Activated CD4-positive, alpha-beta T cell treated with anti-CD3 and anti-CD28 coated beads, Interleukin-2, amount 50 U/mL, for 16 hours (primary cell): ENCODE results near the gene CREBL2.
"Not testable (repeated sequence)": the region's sequence is repeated elsewhere in the genome, so short reads cannot be mapped to it uniquely, and the experiment has no call there.

Experiments
- DNase-seq: peaks from one replicate; pipeline ENCODE4 v3.0.0-alpha.2; 2020

Gene CREBL2

DNA sequence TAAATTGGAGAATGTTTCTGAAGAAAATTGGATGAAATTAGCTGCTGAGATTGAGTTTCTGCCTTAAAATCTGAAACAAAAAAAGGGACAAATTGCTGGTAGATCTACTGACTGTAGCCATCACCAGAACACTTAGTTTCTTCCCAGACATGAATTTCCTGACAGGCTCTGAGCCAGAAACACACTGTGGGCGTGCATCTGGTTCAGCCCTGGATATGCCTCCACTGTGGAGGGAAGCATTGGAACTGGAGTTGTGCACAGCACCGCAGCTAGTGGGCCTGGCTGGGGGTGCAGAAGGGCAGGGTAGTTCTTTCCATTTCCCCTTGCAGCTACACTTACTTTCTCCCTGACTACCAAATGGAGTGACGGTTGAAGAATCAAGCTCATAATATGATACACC is 31.2 kb downstream of the CREBL2 start:
- no peak for DNase-seq

DNA sequence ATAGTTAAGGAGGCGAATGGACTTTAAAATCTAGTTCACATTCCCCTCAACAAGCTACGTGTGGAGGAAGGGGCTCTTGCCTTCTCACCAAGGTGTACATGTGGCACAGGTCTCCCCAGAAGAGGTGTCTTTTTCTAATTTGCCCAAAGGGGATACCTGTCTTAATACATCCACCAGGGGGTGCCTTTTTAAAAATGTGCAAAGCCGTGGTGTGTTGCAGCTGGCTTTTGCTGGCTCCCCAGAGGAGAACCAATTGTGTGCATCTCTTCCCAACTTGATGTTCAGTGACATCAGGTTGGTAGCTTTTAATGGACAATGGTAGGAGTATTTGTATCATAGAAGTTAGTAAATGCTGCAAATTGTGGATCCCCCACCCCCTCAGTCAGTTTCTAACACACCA is 33.8 kb downstream of the CREBL2 start:
- peak; percentile 68 for DNase-seq

DNA sequence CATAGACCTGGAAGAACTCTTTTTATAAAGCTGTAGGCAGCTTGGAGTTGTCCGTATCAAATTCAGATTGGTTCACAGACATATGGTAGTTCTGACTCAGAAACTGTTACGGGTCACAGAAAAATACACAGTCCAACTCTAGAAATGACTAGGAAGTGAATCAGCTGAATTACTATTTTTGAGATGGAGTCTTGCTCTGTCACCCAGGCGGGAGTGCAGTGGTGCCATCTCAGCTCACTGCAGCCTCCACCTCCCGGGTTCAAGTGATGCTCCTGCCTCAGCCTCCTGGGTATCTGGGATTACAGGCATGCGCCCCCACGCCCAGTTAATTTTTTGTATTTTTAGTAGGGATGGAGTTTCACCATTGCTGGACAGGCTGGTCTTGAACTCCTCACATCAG is 34.3 kb downstream of the CREBL2 start:
- peak; percentile 85 for DNase-seq

DNA sequence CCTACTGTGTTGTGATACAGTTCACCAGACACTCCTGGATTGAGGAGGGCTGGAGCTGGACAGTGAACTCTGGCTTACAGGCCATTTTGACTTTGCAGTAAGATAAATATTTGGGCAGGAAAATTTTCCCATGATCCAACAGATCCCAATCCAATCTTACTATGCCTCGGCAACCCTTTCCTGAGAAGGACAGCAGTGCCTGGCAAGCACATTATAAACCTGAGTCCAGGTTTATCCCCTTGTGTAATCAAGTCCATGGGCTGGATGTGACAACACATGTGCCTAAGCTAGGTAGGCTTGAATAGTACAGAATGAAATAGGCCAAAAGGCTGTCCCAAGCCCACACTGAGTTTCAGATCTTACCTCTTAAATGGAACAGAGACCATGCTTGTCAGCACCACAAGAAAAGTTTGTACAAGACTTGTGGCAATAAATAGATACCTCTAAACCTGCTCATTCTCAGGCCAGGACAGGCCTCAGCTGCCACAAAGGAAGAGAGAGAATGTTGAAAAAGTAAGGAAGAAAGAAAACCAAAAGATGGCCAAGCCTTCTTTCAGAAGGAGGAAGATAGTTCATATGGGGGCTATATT is 34.9 kb downstream of the CREBL2 start:
- DNase-seq = no peak

DNA sequence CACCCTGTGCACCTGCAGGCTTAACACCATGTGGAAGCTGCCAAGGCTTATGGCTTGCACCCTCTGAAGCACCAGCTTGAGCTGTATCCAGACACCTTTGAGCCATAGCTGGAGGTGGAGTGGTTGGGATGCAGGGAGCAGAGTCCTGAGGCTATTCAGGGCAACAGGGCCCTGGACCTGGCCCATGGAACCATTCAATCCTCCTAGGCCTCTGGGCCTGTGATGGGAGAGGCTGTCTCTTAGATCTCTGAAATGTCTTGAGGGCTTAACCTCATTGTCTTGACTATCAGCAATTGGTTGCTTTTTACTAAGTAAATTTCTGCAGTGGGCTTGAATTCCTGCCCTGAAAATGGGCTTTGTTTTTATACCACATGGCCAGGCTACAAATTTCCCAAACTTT is 36.6 kb downstream of the CREBL2 start:
- DNase-seq = no peak

DNA sequence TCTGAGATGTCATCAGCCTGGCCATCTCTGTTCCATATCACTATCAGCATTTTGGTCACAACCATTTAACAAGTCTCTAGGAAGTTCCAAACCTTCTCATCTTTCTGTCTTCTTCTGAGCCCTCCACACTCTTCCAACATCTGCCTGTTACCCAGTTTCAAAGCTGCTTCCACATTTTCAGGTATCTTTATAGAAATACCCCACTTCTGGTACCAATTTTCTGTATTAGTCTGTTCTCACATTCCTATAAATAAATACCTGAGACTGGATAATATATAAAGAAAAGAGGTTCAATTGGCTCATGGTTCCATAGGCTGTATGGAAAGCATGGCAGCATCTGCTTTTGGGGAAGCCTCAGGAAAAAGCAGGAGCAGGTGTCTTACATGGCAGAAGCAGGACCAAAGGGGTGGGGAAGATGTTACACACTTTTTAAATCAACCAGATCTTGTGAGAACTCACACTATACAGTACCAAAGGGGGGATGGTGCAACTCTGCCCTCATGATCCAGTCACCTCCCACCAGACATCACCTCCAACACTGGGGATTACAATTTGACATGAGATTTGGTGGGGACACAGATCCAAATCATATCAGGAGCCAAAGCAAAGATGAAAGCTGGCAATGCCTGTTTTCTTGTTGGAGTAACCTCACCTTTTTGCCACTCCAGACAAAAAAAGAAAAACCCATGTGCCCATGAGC is 37.4 kb downstream of the CREBL2 start:
- no peak for DNase-seq

DNA sequence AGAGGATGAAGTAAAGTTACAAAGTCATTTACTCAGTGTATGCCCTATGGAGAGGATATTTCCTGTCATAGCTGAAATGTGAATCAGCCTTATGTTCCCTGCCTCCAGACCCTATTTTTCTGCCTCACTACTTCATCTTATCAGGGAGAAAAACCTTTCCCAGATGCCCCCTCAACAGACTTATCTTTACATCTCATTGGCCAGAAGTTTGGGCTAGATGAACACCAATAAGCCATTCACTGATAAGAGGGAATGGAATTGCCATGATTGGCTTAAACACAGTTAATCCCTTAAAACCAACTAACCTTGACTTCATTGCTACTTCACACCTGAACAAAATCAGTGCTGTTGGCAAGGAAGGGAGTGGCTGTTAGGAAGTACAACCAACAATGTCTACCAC is 40.1 kb downstream of the CREBL2 start:
- DNase-seq = no peak

DNA sequence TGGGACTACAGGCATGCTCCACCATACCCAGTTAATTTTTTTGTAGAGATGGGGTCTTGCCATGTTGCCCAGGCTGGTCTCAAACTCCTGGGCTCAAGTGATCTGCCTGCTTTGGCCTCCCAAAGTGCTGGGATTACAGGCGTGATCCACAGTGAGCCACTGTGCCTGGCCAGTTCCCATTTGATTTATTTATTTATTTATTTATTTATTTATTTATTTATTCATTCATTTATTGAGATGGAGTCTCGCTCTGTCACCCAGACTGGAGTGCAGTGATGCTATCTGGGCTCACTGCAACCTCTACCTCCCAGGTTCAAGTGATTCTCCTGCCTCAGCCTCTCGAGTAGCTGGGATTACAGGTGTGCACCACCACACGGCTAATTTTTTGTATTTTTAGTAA is 41.0 kb downstream of the CREBL2 start:
- not testable (repeated sequence) for DNase-seq

DNA sequence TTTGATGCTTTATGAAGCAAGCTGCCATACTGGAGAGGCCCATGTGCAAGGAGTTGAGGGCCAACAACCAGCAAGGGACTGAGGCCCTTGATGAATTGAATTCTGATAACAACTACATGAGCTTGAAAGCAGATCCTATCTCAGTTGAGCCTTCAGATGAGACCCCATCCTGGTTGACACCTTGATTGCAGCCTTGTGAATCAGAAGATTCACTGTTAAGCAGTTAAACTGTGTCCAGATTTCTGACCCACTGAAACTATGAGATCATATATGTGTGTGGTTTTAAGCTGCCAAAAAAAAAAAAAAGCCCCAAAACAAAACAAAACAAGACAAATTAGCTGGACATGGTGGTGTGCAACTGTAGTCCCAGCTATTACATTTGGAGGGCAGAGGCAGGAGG is 42.2 kb downstream of the CREBL2 start:
- no peak for DNase-seq

DNA sequence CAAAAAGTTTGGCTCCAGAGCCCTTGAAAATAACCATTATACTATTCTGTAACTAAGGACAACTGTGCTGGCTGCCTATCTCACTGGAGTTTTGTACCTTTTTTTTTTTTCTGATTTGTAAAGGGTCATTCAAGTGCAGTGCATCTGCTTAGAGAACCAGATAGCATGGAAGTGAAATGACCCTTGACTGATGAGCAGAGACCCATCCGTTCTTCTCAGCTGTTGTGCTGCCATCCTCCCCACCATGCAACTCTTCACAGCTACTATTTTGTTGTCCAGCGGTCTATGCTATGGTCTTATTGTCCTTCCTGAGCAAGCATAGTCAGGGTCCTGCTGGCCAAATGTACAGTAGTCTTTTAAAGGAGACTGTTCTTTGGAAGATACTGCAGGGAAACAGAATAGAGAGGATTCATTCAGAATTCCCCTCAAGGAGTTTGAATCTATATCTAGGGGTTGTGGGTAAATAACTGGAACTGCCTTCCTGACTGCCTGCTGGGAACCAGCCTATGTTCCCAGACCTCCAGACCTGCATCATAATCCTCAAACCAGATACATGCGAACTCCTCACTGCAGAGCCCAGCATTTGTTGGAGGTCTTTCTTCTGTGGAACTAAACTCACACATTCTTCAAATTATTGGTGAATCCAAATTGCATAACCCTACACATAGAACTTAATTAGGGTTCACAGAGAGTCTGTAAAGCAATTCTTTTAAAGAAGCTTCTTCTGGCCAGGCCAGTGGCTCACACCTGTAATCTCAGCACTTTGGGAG is 43.2 kb downstream of the CREBL2 start:
- DNase-seq = no peak

DNA sequence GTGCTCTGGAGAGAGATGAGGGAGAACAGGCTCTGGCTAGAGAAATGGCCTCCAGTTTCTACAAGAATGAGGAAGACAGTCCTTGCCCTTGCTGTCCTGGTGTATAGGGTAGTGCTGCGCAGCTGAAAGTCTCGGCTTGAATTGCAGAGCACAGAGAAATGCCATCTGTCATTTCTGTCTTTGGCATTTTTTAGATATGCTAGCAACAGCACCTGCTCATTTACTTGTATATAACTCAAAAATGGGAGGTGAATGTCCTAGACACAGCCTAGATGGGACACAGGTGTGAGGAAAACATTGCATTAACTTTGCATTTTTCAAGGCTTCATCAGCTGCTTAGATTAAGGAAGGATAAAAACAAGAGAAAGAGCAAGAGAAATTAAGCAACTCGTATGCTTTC is 48.5 kb downstream of the CREBL2 start:
- no peak for DNase-seq

DNA sequence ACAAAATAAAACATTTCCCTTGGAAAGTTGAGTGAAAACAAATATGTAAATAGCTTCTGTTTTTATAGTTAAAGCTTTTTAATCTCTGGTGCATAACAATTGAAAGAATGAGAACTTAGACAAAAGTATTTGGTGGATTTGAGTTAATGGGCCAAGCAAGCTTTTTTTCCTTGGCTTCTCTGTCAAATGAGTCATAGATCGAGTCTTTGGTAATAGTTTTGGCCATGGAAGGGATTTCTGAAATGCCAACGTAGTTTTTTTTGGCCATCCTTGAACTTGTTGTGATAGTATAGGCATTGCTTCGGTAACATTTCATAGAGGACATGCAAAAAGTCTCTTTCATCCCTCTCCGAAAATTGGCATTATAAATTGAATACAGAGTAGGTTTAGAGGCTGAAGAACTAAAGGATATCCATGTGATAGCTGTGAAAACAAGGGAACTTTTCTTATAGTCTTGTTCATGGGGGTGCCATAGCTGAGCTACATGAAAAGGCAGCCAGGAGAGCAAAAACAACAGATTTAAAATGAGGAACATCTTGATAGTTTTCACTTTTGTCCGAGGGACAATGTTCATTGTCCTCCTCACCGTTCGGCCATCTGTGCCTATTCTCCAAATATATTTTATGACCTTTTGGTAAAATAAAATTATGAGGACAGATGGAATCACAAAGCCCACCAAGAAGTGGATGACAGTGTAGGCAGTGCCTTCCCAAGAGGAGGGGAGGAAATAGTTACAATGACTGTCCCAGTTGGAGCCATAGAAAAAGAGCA is 49.6 kb downstream of the CREBL2 start:
- DNase-seq = no peak

DNA sequence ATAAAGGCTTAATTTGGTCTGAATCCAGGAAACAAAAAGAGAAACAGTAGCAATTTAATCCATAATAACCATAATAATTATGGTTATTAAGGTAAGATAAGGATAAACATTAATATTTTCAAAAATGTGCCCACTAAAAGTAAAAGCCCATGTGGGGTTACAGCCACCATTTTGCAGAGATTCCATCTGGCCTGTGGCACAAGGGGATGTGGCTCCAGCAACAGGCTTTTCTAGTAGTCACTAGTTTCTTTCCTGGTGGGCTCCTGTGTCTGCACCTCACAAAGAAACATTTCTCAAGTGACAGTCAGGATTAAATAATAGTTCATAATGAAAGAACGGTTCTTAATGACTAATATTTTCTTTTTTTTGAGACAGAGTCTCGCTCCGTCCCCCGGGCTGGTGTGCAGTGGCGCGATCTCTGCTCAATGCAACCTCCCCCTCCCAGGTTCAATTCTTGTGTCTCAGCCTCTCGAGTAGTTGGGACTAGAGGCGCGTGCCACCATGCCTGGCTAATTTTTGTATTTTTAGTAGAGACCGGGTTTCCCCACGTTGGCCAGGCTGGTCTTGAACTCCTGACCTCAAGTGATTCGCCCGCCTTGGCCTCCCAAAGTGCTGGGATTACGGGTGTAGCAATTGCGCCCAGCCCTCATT is 52.1 kb downstream of the CREBL2 start:
- no peak for DNase-seq

DNA sequence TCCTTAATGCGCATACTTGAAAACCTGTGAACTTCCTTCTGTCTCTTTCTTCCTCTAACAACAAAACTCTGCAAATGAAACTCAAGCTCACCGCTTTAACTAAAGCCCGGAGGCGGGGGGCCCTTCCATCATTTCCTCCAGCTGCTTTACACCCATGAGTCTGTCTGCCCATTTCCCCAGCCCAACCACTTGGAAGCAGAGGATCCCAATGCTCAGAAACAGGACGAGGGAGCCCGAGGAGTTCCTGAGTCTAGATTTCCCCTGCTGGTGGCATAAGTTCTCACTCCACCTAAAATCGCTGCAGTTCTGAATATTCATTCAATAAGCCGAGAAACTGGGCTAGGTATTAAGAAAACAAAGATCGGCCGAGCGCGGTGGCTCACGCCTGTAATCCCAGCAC is 53.5 kb downstream of the CREBL2 start:
- no peak for DNase-seq

DNA sequence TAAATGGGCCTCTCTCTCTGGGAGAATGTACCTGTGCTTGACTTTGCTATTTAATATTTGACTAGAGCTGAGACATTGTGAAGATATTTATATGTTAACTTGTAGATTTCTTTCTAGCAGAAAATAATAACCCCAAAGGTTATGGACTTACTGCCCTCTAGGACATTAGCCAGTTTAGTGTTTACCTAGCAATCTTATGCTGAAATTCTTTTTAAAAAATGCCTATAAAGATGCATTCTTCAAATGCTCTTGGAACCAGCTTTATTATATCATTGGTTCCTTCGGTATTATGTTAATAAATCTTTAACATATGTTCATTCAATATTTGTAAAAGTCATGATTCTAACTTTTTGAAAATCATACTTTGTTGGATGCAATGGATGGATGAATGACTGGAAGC is 56.3 kb downstream of the CREBL2 start:
- no peak for DNase-seq

DNA sequence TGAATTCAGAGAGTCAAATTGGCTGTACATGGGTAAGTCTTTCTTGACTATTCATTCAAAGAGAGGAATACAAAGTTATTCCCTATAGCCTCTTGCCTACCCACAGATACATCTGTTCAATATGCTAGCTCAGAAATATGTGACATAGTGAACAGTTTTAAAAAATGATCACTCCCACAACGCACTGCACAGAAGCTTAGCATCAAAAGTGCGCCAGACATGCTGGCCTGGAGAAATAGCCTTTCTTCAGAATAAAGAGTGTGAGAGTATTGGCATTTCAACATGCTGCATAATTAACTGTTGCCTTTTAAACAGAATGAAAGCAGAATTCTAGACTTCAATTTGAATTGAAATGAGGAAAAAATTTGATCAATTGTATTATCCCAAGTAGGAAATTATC is 57.3 kb downstream of the CREBL2 start:
- no peak for DNase-seq

DNA sequence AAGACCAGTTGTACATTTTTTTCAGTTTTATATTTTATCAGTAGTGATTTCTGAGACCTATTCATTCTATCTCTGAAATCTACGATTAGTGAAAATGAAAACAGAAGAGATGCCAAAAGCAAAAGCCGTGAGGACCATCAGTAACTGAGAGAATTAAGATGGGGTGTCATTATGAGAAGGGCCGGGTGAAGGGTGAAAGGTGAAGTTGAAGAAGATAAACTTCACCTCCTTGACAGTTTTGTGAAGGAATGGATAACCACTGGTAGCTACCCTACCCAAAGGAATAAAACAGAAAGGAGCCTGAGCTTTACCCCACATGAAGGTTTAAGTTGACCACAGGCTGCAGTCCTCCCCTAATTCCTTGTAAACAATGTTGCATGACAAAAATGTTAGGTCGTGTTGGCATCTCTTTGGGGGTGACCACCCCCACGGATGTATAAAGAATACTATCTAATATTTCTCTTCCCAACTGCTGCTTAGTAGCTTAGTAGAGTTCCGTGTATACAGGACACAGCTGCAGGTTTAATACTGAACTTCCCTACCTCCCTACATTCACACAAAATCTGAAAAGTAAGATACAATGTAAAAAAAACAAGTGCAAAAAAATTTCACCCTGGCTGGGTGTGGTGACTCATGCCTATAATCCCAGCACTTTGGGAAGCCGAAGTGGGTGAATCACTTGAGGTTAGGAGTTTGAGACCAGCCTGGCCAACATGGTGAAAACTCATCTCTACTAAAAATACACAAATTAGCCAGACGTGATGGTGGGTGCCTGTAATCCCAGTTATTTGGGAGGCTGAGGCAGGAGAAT is 60.4 kb downstream of the CREBL2 start:
- peak; percentile 30 for DNase-seq

DNA sequence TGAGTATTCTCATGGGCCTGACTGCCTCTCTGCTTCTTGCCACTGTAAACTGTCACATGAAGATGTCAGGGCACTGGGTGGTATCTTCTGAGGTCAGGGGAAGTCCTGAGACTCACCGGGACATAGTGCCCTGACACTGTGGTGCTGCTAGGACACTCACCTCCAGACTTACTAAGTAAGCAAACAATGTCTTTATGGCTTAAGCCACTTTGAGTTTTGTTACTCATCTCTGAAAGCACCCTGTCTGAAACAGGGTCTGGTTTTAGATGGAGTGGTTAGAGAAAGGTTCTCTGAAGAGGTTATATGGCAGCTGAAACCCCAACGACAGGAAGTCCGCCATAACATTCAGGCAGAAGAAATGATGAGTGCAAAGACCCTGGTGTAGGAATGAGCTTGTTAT is 61.6 kb downstream of the CREBL2 start:
- DNase-seq = peak; percentile 70

DNA sequence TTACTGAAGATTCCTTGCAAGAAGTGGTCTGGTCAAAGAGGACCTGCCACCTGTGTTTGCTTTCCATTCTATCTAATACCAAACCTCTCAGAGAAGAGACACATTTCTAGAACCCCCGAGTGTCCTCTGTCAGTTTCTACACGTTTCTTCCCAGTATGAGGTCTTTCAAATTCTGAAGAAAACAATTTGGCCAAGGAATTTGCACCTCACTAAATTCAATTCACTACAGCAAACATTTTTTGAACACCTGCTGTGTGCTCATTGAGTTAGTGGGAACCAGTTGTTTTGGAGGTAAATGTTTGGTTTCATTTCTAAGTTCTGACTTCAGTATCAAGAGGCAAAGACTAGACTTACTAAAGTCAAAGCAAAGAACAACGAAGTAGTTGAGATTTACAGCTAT is 64.9 kb downstream of the CREBL2 start:
- no peak for DNase-seq

DNA sequence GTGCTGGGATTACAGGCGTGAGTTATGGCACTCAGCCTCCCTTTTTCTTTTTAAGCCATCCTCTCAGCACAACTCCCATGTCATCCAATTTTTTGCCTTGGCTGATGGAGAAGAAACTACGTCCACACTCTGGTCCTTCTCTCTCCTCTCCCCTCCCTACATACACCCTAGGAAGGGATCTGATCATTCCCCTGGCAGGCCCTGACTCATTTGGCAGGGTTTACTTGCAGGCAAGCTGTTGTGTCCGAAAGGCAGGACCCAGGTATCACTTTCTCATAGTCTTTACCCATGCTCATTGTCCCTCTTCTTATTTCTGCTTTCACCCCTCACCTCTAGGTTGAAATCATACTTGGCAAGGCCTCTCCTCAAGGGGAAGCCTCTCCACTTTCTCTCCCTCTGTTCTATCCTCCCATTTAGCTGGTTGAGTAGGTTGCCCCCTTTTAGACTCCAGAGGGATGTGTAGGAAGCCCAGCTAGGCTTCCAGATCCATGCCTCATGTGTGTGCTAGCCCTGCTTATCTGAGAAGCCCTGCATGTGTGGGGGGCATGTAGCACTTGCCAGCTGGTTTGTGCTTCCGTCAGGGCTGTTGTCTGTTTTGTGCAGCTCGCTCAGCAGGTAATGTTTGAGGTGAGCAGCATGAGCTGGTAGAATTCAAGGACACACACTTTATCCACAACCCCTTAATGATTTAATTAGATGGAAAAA is 69.5 kb downstream of the CREBL2 start:
- no peak for DNase-seq

DNA sequence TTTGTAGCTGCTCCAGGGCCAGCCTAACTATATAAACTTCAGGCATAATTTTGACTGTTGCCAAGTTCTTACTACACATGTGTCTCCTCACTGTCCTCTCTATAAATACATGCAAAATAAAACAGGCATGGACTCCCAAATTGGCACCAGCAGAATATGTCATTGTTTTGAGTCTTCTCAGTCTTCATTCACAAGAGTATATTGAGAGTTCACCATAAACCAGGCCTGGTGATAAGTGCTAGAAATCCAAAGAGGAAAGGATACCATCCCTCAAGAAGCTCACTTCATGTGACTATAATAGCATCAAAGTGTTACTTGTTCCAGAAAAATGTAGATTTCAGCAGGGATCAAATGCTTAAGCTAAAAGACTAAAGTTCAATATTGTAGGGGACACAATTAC is 70.6 kb downstream of the CREBL2 start:
- DNase-seq = no peak
